BJ (cell line): ENCODE results near the gene IGFBP5. TPM values are rescaled to one million over a fixed set of nuclear protein-coding genes. Genes with fewer than 3 reads are reported as not detected.

Experiments used
- CTCF ChIA-PET: fragments of 350-600 bp; formaldehyde crosslinking; extraction: SDS; loops from one replicate; lab custom pipeline; 2021; ENCODE audit warnings: antibody characterized with exemption, inconsistent platforms; lab: Yijun Ruan, JAX
- POLR2A ChIA-PET: fragments of 300-600 bp; sonication (Branson Sonifier 250); formaldehyde crosslinking; extraction: SDS; loops from one replicate; lab custom pipeline; 2021; ENCODE audit warnings: antibody characterized with exemption; lab: Charles Lee
- DNase-seq: peaks from one replicate; pipeline ENCODE4 v3.0.0-alpha.2; 2011; ENCODE audit warnings: low read depth
- H3K27me3 ChIP-seq: 2 replicates; pipeline ENCODE4 v1.6.0; 2011; ENCODE audit warnings: low read length; ENCODE audit not compliant: control insufficient read depth, insufficient read depth
- H3K36me3 ChIP-seq: 2 replicates; pipeline ENCODE4 v1.5.1; 2011; ENCODE audit warnings: low read length; ENCODE audit not compliant: control insufficient read depth, insufficient read depth
- H3K4me3 ChIP-seq: 2 replicates; pipeline ENCODE4 v1.5.1; 2011; ENCODE audit warnings: low read depth, mild to moderate bottlenecking, control low read depth, low read length
- CTCF ChIP-seq: IDR thresholded peaks from 2 replicates; pipeline ENCODE4 v1.5.1; 2011; ENCODE audit warnings: low read depth, mild to moderate bottlenecking, control low read depth, inconsistent platforms, low read length, moderate library complexity; ENCODE audit not compliant: insufficient read depth
- polyA plus RNA-seq: library from polyadenylated mRNA; depleted of rRNA; stranded (reverse); fragments of >200 nt; gene quantifications from 2 replicates; pipeline ENCODE4 v1.2.3, GENCODE V29; 2011

IGFBP5 gene
- polyA plus RNA-seq, 1 experiment: 1,060 TPM

GRCh38 chr2:216685327-216685875, 9.9 kb downstream of the IGFBP5 start:
- TF ChIP-seq CTCF: no peak
- ChIA-PET CTCF (interaction anchor here (0.9 to 4.2 kb wide), 7 partner anchors 10 to 1071 kb away, joined by 3 to 11 read pairs (median 3); partner anchors contain the start of gene IGFBP5), POLR2A (interaction anchor here (0.6 kb wide), 2 partner anchors 115 to 870 kb away, joined by 3 to 4 read pairs; no protein-coding TSS in a partner anchor)
- H3K27me3 ChIP-seq: no peaks in the 10 kb centered on the region
- H3K4me3 ChIP-seq: no peak overlapping the region
- no peak for DNase-seq
- peaks cover 14% of the 10 kb centered on the region for H3K36me3 ChIP-seq

GRCh38 chr2:216683846-216684245, 11.5 kb downstream of the IGFBP5 start:
- CTCF ChIA-PET: interaction anchor here (0.7 to 4.2 kb wide), 10 partner anchors 10 to 1072 kb away, joined by 3 to 15 read pairs (median 5); no protein-coding TSS in a partner anchor
- peak; percentile 84 for DNase-seq
- no peak for TF ChIP-seq CTCF
- H3K27me3 ChIP-seq: no peaks in the 10 kb centered on the region
- H3K36me3 ChIP-seq: peaks cover 15% of the 10 kb centered on the region
- POLR2A ChIA-PET: interaction anchor here (0.5 to 1.0 kb wide), 2 partner anchors 10 to 12 kb away, joined by 6 to 10 read pairs; no protein-coding TSS in a partner anchor
- no peak overlapping the region for H3K4me3 ChIP-seq

GRCh38 chr2:216681683-216682082, 13.7 kb downstream of the IGFBP5 start:
- DNase-seq: no peak
- Histone ChIP-seq H3K27me3 (no peaks in the 10 kb centered on the region), H3K36me3 (peaks cover 27% of the 10 kb centered on the region), H3K4me3 (no peak overlapping the region)
- POLR2A ChIA-PET: no interaction called here
- CTCF ChIA-PET: interaction anchor here (0.7 to 4.2 kb wide), 17 partner anchors 8 to 1080 kb away, joined by 3 to 15 read pairs (median 4); partner anchors contain the start of gene IGFBP5
- TF ChIP-seq CTCF: no peak

GRCh38 chr2:216680951-216681629, 14.3 kb downstream of the IGFBP5 start:
- no peak for TF ChIP-seq CTCF
- CTCF ChIA-PET: interaction anchor here (1.0 to 2.9 kb wide), 8 partner anchors 10 to 1042 kb away, joined by 3 to 15 read pairs (median 6); partner anchors contain the start of gene IGFBP5
- POLR2A ChIA-PET: no interaction called here
- no peak for DNase-seq
- Histone ChIP-seq H3K36me3 (peaks cover 30% of the 10 kb centered on the region), H3K27me3 (no peaks in the 10 kb centered on the region), H3K4me3 (no peak overlapping the region)

- no peaks in the 10 kb centered on the region for H3K27me3 ChIP-seq
- ChIA-PET CTCF (interaction anchor here (0.5 to 0.8 kb wide), 2 partner anchors 492 to 839 kb away, joined by 3 read pairs; no protein-coding TSS in a partner anchor), POLR2A (no interaction called here)
- no peak for TF ChIP-seq CTCF
- no peak overlapping the region for H3K4me3 ChIP-seq
- peaks cover 36% of the 10 kb centered on the region for H3K36me3 ChIP-seq
- DNase-seq: no peak
These were observed 15.7 kb downstream of the IGFBP5 start for GRCh38 chr2:216679658-216680024.
